Measurements from ENCODE around the gene TUT4.
"Not testable (repeated sequence)": the region's sequence is repeated elsewhere in the genome, so short reads cannot be mapped to it uniquely, and the experiment has no call there.

TUT4 gene

GRCh38 chr1:52592637-52593323 is 39.9 kb upstream of the TUT4 start:
- DNase-seq (ENCODE audit: low read depth, low spot score), result no peak
- H3K9me3 ChIP-seq (ENCODE audit: control insufficient read depth, insufficient read depth, low read length), result no peaks in the 10 kb centered on the region
- H3K4me1 ChIP-seq (ENCODE audit: control insufficient read depth, insufficient read depth, low read length), result no peaks in the 10 kb centered on the region
- no CpG with 5 or more reads among the region's 5 CpGs for WGBS (ENCODE audit: insufficient coverage, insufficient read length)
- H3K36me3 ChIP-seq (ENCODE audit: control insufficient read depth, insufficient read depth, low read length), result no peaks in the 10 kb centered on the region
- H3K27me3 ChIP-seq (ENCODE audit: control insufficient read depth, insufficient read depth, low read length), result no peaks in the 10 kb centered on the region
- H3K27ac ChIP-seq (ENCODE audit: low read length), result no peak overlapping the region
- no peak overlapping the region for H3K4me3 ChIP-seq (ENCODE audit: low read length)

DNA sequence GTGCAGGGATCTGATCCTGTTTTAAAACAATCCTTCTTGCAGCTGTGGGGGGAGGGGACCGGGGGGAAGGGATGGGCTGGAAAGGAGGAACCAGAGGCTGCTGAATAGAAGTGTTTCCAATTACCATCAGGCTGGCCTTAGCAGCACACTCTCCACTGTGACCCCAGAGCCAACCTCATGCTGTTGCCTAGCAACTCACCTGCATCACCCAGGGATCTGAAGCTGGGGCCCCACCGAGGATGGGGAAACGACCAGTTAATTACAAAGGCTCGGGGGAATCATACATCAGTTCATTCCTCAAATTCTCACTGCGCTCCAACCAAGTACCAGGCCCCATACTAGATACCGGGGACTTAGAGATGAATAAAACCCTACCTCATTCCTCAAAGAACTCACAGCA is 37.4 kb upstream of the TUT4 start:
- no peaks in the 10 kb centered on the region for H3K4me1 ChIP-seq (ENCODE audit: control insufficient read depth, insufficient read depth, low read length)
- H3K4me3 ChIP-seq (ENCODE audit: low read length), result no peak overlapping the region
- no peak for DNase-seq (ENCODE audit: low read depth, low spot score)
- no peaks in the 10 kb centered on the region for H3K9me3 ChIP-seq (ENCODE audit: control insufficient read depth, insufficient read depth, low read length)
- no peaks in the 10 kb centered on the region for H3K36me3 ChIP-seq (ENCODE audit: control insufficient read depth, insufficient read depth, low read length)
- H3K27me3 ChIP-seq (ENCODE audit: control insufficient read depth, insufficient read depth, low read length), result no peaks in the 10 kb centered on the region
- WGBS (ENCODE audit: insufficient coverage, insufficient read length), result no CpG with 5 or more reads among the region's 6 CpGs
- no peak overlapping the region for H3K27ac ChIP-seq (ENCODE audit: low read length)

DNA sequence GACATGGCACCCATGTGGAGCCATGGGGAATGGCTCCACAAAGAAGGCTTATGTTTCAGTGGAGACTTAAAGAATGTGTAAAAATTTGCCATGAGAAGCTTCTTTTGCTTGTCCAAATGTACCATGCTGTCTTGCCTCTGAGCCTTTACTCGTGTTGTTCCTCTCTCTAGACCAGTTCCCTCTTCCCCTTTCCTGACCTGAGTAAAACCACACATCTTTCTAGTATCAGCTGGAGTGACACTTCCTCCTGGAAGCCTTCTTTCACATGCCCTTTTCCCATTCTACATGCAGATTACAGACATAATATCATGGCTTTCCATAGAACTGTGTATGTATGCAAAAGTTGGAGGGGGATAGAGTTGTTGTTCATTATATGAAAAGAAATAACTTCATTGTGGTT is 35.6 kb upstream of the TUT4 start:
- no CpG with 5 or more reads among the region's 1 CpG for WGBS (ENCODE audit: insufficient coverage, insufficient read length)
- no peak overlapping the region for H3K27ac ChIP-seq (ENCODE audit: low read length)
- no peak for DNase-seq (ENCODE audit: low read depth, low spot score)

GRCh38 chr1:52588027-52588426 is 35.1 kb upstream of the TUT4 start:
- no peaks in the 10 kb centered on the region for H3K4me1 ChIP-seq (ENCODE audit: control insufficient read depth, insufficient read depth, low read length)
- H3K4me3 ChIP-seq (ENCODE audit: low read length), result no peak overlapping the region
- no peak for DNase-seq (ENCODE audit: low read depth, low spot score)
- no peaks in the 10 kb centered on the region for H3K27me3 ChIP-seq (ENCODE audit: control insufficient read depth, insufficient read depth, low read length)
- H3K36me3 ChIP-seq (ENCODE audit: control insufficient read depth, insufficient read depth, low read length), result no peaks in the 10 kb centered on the region
- H3K27ac ChIP-seq (ENCODE audit: low read length), result no peak overlapping the region
- no peaks in the 10 kb centered on the region for H3K9me3 ChIP-seq (ENCODE audit: control insufficient read depth, insufficient read depth, low read length)

More for the DNA sequence above, 35.6 kb upstream of the TUT4 start:
- no peaks in the 10 kb centered on the region for H3K27me3 ChIP-seq (ENCODE audit: control insufficient read depth, insufficient read depth, low read length)
- no peaks in the 10 kb centered on the region for H3K9me3 ChIP-seq (ENCODE audit: control insufficient read depth, insufficient read depth, low read length)
- H3K4me1 ChIP-seq (ENCODE audit: control insufficient read depth, insufficient read depth, low read length), result no peaks in the 10 kb centered on the region
- H3K36me3 ChIP-seq (ENCODE audit: control insufficient read depth, insufficient read depth, low read length), result no peaks in the 10 kb centered on the region
- H3K4me3 ChIP-seq (ENCODE audit: low read length), result no peak overlapping the region

DNA sequence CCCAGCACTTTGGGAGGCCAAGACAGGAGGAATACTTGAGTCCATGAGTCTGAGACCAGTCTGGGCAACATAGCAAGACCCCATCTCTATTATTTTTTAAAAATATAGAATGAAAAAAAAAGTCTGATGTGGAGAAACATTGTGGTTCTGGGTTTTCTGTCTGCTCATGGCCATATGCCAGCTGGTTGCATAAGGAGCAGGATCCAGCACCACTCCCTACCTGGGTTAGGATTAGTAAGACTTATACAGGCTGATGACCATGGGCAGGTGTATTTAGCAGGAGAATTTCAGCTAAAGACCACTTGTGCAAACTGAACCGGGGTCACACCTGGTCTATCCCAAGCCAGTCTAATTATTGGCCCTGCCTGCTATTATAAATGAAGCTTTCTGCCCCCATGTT is 32.6 kb upstream of the TUT4 start:
- no CpG with 5 or more reads among the region's 1 CpG for WGBS (ENCODE audit: insufficient coverage, insufficient read length)
- DNase-seq (ENCODE audit: low read depth, low spot score), result no peak
- Histone ChIP-seq H3K9me3 (ENCODE audit: control insufficient read depth, insufficient read depth, low read length) (no peaks in the 10 kb centered on the region), H3K27me3 (ENCODE audit: control insufficient read depth, insufficient read depth, low read length) (no peaks in the 10 kb centered on the region), H3K27ac (ENCODE audit: low read length) (no peak overlapping the region), H3K4me1 (ENCODE audit: control insufficient read depth, insufficient read depth, low read length) (no peaks in the 10 kb centered on the region), H3K4me3 (ENCODE audit: low read length) (no peak overlapping the region), H3K36me3 (ENCODE audit: control insufficient read depth, insufficient read depth, low read length) (no peaks in the 10 kb centered on the region)

DNA sequence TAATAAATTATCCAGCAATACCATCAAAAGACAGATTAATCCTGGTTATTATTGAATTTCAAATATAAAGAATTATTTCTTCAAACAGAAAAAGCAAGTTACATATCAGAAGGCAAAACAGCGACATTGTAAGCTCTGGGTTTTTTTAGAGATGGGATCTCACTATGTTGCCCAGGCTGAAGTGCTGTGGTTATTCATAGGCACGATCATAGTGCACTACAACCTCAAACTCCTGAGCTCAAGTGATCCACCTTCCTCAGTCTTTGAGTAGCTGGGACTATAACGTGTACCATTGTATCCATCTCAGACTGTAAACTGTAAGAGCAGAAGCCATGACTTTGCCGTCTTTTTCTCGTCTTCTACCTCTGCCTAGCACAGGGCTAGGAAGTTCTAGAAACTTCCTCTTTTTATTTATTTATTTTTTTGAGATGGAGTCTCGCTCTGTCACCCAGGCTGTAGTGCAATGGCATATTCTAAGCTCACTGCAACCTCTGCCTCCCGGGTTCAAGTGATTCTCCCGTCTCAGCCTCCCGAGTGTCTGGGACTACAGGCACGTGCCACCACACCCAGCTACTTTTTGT is 29.3 kb upstream of the TUT4 start:
- no peaks in the 10 kb centered on the region for H3K9me3 ChIP-seq (ENCODE audit: control insufficient read depth, insufficient read depth, low read length)
- no peak overlapping the region for H3K27ac ChIP-seq (ENCODE audit: low read length)
- DNase-seq (ENCODE audit: low read depth, low spot score), result no peak
- no peak overlapping the region for H3K4me3 ChIP-seq (ENCODE audit: low read length)
- no peaks in the 10 kb centered on the region for H3K36me3 ChIP-seq (ENCODE audit: control insufficient read depth, insufficient read depth, low read length)
- H3K4me1 ChIP-seq (ENCODE audit: control insufficient read depth, insufficient read depth, low read length), result no peaks in the 10 kb centered on the region
- no CpG with 5 or more reads among the region's 10 CpGs for WGBS (ENCODE audit: insufficient coverage, insufficient read length)
- no peaks in the 10 kb centered on the region for H3K27me3 ChIP-seq (ENCODE audit: control insufficient read depth, insufficient read depth, low read length)

DNA sequence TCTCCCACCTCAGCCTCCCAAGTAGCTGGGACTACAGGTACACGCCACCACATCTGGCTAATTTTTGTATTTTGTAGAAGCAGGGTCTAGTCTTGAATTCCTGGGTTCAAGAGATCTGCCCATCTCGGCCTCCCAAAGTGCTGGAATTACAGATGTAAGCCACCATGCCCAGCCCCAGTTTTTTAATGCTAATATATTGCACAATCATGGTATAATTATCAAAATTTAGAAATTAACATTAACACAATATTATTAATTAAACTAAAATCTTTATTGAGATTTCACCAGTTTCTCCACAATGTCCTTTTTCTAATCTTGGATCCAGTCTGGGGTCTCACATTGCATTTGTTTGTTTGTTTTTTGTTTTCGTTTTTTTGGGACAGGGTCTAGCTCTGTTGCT is 27.4 kb upstream of the TUT4 start:
- H3K9me3 ChIP-seq (ENCODE audit: control insufficient read depth, insufficient read depth, low read length), result no peaks in the 10 kb centered on the region
- WGBS (ENCODE audit: insufficient coverage, insufficient read length), result no CpG with 5 or more reads among the region's 3 CpGs

GRCh38 chr1:52579415-52579814 is 26.5 kb upstream of the TUT4 start:
- Histone ChIP-seq H3K4me1 (ENCODE audit: control insufficient read depth, insufficient read depth, low read length) (no peaks in the 10 kb centered on the region), H3K27ac (ENCODE audit: low read length) (no peak overlapping the region), H3K27me3 (ENCODE audit: control insufficient read depth, insufficient read depth, low read length) (no peaks in the 10 kb centered on the region), H3K36me3 (ENCODE audit: control insufficient read depth, insufficient read depth, low read length) (no peaks in the 10 kb centered on the region), H3K4me3 (ENCODE audit: low read length) (no peak overlapping the region), H3K9me3 (ENCODE audit: control insufficient read depth, insufficient read depth, low read length) (no peaks in the 10 kb centered on the region)
- no CpG with 5 or more reads among the region's 2 CpGs for WGBS (ENCODE audit: insufficient coverage, insufficient read length)
- no peak for DNase-seq (ENCODE audit: low read depth, low spot score)

More for the DNA sequence above, 27.4 kb upstream of the TUT4 start:
- Histone ChIP-seq H3K27me3 (ENCODE audit: control insufficient read depth, insufficient read depth, low read length) (no peaks in the 10 kb centered on the region), H3K36me3 (ENCODE audit: control insufficient read depth, insufficient read depth, low read length) (no peaks in the 10 kb centered on the region), H3K4me3 (ENCODE audit: low read length) (no peak overlapping the region), H3K4me1 (ENCODE audit: control insufficient read depth, insufficient read depth, low read length) (no peaks in the 10 kb centered on the region), H3K27ac (ENCODE audit: low read length) (no peak overlapping the region)
- no peak for DNase-seq (ENCODE audit: low read depth, low spot score)

DNA sequence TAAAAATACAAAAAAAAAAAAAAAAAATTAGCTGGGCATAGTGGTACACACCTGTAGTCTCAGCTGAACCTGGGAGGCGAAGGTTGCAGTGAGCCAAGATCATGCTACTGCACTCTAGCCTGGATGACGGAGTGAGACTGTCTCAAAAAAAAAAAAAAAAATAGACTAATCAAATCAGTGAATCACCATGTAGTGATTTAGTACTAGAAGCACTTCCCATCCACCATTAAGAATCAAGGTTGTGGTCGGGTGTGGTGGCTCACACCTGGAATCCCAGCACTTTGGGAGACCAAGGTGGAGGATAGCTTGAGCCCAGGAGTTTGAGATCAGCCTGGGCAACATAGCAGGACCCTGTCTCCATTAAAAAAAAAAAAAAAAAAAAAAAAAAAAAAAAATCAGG is 25.2 kb upstream of the TUT4 start:
- not testable (repeated sequence) for H3K4me1 ChIP-seq (ENCODE audit: control insufficient read depth, insufficient read depth, low read length); H3K9me3 ChIP-seq (ENCODE audit: control insufficient read depth, insufficient read depth, low read length); H3K36me3 ChIP-seq (ENCODE audit: control insufficient read depth, insufficient read depth, low read length); H3K4me3 ChIP-seq (ENCODE audit: low read length); H3K27ac ChIP-seq (ENCODE audit: low read length); DNase-seq (ENCODE audit: low read depth, low spot score); H3K27me3 ChIP-seq (ENCODE audit: control insufficient read depth, insufficient read depth, low read length)
- no CpG with 5 or more reads among the region's 3 CpGs for WGBS (ENCODE audit: insufficient coverage, insufficient read length)

- DNase-seq (ENCODE audit: low read depth, low spot score), result no peak
- Histone ChIP-seq H3K4me1 (ENCODE audit: control insufficient read depth, insufficient read depth, low read length) (no peaks in the 10 kb centered on the region), H3K9me3 (ENCODE audit: control insufficient read depth, insufficient read depth, low read length) (no peaks in the 10 kb centered on the region), H3K27ac (ENCODE audit: low read length) (no peak overlapping the region), H3K27me3 (ENCODE audit: control insufficient read depth, insufficient read depth, low read length) (no peaks in the 10 kb centered on the region), H3K4me3 (ENCODE audit: low read length) (no peak overlapping the region), H3K36me3 (ENCODE audit: control insufficient read depth, insufficient read depth, low read length) (no peaks in the 10 kb centered on the region)
- no CpG with 5 or more reads among the region's 1 CpG for WGBS (ENCODE audit: insufficient coverage, insufficient read length)
Measured at GRCh38 chr1:52576074-52576473, 23.2 kb upstream of the TUT4 start.

GRCh38 chr1:52574594-52574993 is 21.7 kb upstream of the TUT4 start:
- Histone ChIP-seq H3K4me3 (ENCODE audit: low read length) (no peak overlapping the region), H3K36me3 (ENCODE audit: control insufficient read depth, insufficient read depth, low read length) (no peaks in the 10 kb centered on the region), H3K9me3 (ENCODE audit: control insufficient read depth, insufficient read depth, low read length) (no peaks in the 10 kb centered on the region), H3K27me3 (ENCODE audit: control insufficient read depth, insufficient read depth, low read length) (no peaks in the 10 kb centered on the region), H3K27ac (ENCODE audit: low read length) (no peak overlapping the region), H3K4me1 (ENCODE audit: control insufficient read depth, insufficient read depth, low read length) (no peaks in the 10 kb centered on the region)
- DNase-seq (ENCODE audit: low read depth, low spot score), result no peak
- WGBS (ENCODE audit: insufficient coverage, insufficient read length), result no CpG with 5 or more reads among the region's 2 CpGs

All from iPS DF 6.9 (cell line).